HG02840 (cell line): ENCODE measurements around the gene RFFL.
"Not testable (repeated sequence)": the region's sequence is repeated elsewhere in the genome, so short reads cannot be mapped to it uniquely, and the experiment has no call there.

Experiments used
- ATAC-seq: cut with Tn5 transposase; IDR thresholded peaks from one replicate; pipeline ENCODE4 v1.9.1; 2021; ENCODE audit warnings: mild to moderate bottlenecking, moderate library complexity, moderate number of reproducible peaks; ENCODE audit not compliant: unreplicated experiment, low FRiP score

RFFL gene

GRCh38 chr17:35063514-35064223 is at the start of gene RFFL:
Gene RFFL (minus strand): TSS chr17:35063707. CDS start chr17:35026553, 37,154 bp downstream.
- peak; percentile 82 for ATAC-seq

- not testable (repeated sequence) for ATAC-seq
Measured at GRCh38 chr17:35110791-35111190, 47.3 kb upstream of the RFFL start.

- ATAC-seq = no peak
Measured at GRCh38 chr17:35104844-35105450, 41.4 kb upstream of the RFFL start.

DNA sequence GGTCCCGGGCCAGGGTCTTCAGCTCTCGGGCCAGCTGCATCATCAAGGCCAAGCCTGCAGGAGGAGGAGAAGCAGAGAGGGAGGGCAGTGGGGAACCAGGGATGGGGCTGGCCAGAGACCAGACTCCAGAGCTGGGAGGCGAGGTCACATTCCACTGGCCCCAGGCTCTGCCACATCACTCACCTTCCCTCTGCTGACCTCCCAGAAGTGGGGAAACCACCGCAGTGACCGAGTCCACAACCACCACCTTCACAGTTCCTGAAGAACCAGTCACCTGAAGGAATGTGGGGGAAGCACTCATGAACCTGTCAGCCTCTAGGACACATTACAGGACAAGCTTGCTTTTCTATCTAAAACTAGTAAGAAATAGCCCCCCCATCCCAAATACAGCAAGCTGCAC is 39.8 kb upstream of the RFFL start:
- ATAC-seq = no peak

DNA sequence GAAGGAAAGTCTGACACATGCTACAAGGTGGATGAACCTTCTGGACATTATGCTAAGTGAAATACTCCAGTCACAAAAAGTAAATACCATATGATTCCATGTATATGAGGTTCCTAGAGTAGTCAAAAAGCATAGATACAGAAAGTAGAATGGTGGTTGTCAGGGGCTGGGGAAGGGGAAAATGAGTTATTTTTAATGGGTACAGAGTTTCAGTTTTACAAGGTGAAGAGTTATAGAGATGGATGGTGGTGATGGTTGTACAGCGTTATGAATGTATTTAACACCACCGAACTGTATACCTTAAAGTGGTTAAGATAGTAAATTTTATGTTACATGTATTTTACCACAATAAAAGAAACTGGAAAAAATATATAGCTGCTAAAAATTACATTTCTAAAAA is 38.2 kb upstream of the RFFL start:
- ATAC-seq = no peak

DNA sequence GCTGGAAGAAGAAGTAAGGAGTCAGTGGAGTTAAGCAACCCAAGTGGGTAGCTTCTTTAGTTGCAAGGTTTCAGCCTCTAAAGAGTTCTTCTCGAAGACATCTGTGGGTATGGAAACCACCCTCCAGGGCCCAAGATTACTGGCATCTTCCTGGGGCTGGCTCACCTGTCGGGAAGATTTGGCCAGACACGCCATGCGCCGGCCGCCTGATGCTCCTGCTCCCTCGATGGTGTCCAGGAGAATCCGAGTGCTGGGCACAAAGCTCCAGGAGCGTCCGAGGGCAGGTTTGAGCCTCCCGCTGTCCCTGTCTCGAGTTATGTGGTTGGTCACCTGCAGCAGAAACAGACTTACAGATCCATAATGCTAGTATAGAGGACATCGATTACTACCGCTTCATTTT is 37.5 kb upstream of the RFFL start:
- ATAC-seq = no peak

- no peak for ATAC-seq
Measured at GRCh38 chr17:35099908-35100307, 36.4 kb upstream of the RFFL start.

DNA sequence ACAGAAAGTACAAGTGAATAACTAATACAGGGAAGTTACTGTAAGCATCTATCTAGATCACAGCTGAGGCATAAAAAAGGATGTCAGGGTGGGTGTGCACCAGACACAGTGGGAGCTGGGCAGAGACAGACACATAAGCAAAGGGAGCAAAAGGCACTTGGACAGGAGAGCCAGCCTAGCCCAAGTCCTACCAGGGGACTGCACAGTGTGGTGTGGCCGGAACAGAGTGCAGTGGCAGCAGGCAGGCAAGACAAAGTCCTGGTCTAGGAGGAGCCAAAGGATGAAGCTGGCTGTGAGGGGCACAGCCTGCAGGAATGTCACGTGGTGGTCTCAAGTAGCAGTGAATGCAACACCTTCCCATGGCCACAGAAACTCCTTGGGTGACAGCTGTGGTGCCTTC is 34.3 kb upstream of the RFFL start:
- no peak for ATAC-seq

DNA sequence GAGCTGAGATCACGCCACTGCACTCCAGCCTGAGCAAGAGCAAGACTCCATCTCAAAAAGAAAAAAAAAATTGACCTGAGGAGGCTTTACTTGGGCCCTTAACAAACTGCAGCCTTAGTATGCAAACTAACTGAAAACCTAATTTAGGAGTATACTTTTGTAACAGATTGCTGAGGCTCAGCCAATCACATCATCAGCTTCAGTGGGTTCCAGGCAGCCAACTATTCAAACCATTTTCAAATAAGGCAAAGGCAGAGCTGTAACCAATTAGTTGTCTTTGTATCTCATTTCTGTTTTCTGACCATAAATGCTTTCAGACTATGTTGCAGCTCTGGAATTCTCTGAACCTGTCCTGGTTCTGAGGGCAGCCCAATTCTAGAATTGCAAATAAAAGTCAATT is 32.2 kb upstream of the RFFL start:
- no peak for ATAC-seq

DNA sequence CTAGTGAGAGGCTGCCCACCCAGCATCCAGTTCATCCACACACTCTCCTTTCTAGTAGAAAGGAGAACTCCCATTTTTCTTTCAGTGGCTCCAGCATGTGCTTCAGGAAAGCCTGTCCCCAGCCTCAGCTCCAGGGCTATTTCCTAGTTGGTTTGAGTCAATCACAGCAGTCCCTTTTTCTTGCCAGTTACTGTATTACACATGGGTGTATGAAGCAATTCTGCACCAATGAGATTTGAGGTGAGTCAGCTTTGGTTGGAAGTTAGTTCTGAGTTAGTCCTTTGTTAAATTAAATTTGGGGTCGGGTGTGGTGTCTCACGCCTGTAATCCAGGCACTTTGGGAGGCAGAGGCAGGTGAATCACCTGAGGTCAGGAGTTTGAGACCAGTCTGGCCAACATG is 31.4 kb upstream of the RFFL start:
- no peak for ATAC-seq

GRCh38 chr17:35090707-35091106 is 27.2 kb upstream of the RFFL start:
- not testable (repeated sequence) for ATAC-seq

DNA sequence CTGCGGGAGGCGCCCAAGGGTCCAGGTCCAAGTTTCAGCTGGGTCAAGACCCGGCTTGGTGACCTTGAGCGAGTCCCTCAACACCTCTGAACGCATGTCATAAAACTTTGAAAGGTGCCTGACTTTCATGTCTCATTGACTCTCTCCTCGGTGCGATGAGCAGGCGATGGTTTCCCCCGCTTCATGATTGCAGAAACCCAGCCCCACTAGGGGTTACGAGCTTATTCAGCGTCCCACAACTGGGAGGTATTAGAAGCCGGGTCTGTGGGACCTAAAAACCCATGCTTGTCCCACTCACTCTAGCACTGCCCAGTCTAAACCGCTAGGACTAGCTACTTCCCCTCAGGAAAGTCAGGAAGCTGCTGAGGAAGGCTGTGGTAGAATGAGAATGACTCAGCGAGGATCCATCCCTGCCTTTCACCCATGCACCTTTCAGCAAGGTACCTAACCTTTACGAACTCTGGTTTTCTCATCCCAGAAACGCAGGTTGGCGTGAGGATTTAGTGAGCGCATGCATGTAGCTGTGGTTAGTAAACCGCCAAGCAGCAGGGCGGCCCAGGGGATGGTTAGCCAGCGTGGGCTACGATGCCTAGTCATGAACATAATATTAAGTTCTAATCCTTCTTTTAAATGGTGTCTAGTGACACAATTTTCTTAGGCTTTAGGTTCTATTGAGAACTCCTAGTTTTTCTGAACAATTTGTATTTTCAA is 26.2 kb upstream of the RFFL start:
- peak; percentile 19 for ATAC-seq

DNA sequence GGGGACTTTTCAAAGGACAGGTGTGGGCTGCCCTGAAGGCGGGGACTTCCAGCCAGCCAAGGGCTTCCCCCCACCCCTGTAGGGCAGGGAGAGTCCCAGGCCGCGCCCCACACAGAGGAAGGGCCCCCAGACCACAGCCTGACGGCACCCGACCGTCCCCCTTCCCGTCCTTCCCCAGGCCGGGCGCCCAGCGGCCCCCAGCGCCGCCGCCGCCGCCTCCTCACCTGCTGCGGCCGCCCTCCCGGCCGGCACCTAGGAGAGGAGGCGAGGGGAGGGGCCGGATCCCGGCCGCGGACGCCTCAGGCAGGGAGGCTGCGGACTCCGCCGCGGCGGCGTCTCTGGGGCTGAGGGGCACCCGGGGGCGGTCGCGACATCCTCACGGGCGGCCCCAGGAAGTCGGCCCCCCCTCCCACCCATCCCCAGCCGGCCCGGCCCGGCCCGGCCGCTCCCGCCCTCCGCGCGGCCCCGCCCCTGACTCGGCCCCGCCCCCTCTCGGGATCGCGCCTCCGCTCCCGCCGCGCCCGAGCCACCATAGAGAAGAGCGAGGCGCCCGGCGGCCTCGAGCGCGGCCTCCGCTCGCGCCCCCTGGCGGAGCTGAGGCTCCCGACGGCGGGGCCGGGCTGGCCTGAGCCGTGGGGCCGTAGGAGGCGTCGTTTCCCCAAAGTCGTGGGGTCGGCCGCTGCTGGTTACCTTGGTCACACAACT is 25.5 kb upstream of the RFFL start:
- ATAC-seq = peak; percentile 64

- ATAC-seq = no peak
Measured at GRCh38 chr17:35088356-35088880, 24.9 kb upstream of the RFFL start.

DNA sequence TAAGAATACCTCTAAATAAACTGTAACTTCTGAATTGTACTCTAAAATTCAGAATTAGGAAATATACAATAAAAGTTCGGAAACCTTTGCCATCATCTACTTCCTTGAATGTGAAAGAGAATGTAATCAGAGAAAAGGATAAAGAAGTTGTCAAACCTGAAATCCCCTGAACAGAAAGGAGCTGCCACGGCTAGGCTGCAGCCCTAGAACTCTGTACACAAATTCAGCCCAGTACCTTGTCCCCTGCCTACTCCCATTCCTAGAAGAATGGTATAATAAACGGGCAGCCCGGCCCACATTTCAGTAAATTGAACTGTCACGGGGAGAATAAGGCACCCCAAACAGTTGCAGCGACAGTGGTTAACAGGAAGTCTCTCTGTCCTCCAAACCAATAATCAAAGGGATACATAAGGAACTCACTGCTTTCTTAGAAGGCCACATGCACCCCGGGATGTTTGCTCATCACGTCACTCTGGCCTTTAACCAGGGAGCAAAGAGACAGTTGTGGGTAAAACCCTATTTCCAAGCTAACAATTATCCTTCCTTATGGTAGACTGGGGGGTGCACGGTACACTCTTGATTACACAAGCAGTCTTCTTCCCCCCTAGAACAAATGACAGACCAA is 24.3 kb upstream of the RFFL start:
- ATAC-seq = no peak

GRCh38 chr17:35086931-35087573 is 23.5 kb upstream of the RFFL start:
- no peak for ATAC-seq

GRCh38 chr17:35086164-35086563 is 22.7 kb upstream of the RFFL start:
- no peak for ATAC-seq

DNA sequence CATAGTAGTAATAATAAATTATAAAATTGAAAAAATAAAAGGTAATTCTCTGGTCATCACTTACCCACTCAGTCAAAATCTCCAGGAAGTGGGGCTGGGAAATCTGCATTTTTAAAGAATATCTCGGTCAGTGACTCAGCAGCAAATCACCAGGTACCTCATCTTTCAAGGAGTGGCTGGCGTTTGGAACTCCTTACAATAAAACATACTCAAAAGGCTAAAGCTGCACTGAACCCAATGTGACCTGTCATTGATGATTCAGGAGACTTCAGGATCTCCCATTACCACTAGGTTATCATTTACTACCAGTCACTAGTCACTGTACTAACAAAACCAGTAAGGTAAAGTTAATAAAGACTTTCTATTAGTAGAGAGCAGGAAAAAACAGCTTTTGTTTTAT is 21.5 kb upstream of the RFFL start:
- ATAC-seq = no peak

GRCh38 chr17:35083071-35083470 is 19.6 kb upstream of the RFFL start:
- ATAC-seq = no peak

DNA sequence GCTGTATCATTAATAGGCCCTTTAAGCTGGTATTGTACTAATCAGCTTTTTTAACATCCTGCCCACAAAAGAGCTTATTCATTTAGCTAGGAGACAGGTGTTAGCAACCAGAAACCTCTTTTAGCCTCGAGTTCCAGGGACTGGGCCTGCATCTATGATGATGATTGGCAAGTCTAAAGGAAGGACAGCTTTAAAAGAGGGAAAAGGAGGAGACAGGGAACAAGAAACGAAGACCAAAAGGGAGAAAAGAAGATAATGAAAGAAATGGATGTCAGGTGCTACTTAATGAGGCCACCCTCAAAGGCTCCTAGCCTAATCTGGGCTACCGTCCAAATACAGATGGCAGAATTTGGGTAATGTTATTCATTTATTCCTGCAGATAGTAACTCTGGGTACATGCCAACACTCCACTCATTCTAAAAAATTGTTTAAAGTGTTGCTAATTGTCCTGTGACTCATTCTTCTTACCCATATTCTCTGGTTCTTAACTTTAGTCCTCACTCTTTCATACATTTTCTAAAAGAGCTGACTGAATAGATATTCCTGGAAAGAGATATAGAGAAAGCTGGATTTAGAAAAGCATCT is 18.7 kb upstream of the RFFL start:
- no peak for ATAC-seq
